Muscle of leg (tissue), 11 donors: ENCODE results near the gene NKD1. TPM values are rescaled to one million over a fixed set of nuclear protein-coding genes. Genes with fewer than 3 reads are reported as not detected.
A peak's percentile ranks its signal among the peaks of the same experiment; 100 is the strongest.

Experiments used
- DNase-seq: peaks from one replicate; pipeline ENCODE4 v3.0.0; 2013
- H3K27ac ChIP-seq: one replicate; pipeline ENCODE4 v1.5.1; 2013; ENCODE audit warnings: mild to moderate bottlenecking, low read length, control low read depth
- H3K27me3 ChIP-seq: one replicate; pipeline ENCODE4 v1.6.1; 2013; ENCODE audit warnings: low read length; ENCODE audit not compliant: control insufficient read depth, insufficient read depth
- H3K36me3 ChIP-seq: one replicate; pipeline ENCODE4 v1.6.1; 2013; ENCODE audit warnings: low read length; ENCODE audit not compliant: control insufficient read depth, insufficient read depth
- H3K4me1 ChIP-seq: one replicate; pipeline ENCODE4 v1.6.1; 2013; ENCODE audit warnings: low read length; ENCODE audit not compliant: control insufficient read depth, insufficient read depth
- H3K4me3 ChIP-seq: one replicate; pipeline ENCODE4 v1.5.1; 2013; ENCODE audit warnings: low read length, control low read depth
- H3K9me3 ChIP-seq: replicated peaks from 2 replicates; pipeline ENCODE4 v1.6.1; 2013; ENCODE audit warnings: low read depth, low read length; ENCODE audit not compliant: control insufficient read depth
- WGBS: methylation state at CpG from one replicate; pipeline ENCODE4 v1.1.5; 2013; ENCODE audit warnings: missing lambda C conversion rate; ENCODE audit not compliant: insufficient coverage; 5-methylcytosine and 5-hydroxymethylcytosine counted together
- polyA plus RNA-seq, 8 donors: library from polyadenylated mRNA; unstranded; fragments of 120-200 nt; gene quantifications; one replicate each; pipeline versions ENCODE4 v1.2.1 to v1.2.3, GENCODE V29; 2013; ENCODE audit warnings: inconsistent platforms in 1 of 8, low replicate concordance in 1 of 8; ENCODE audit not compliant: insufficient read length in 8 of 8, insufficient read depth in 1 of 8
- total RNA-seq: library from RNA; stranded (reverse); fragments of 120-200 nt; gene quantifications from one replicate; pipeline ENCODE4 v1.2.4, GENCODE V29; 2013

The NKD1 gene
- total and polyA plus RNA-seq, 9 donors, result 2.8 to 7.7 (median 4.5) TPM

- Histone ChIP-seq H3K27me3 (peaks cover 10% of the 10 kb centered on the region), H3K4me1 (peaks cover 59% of the 10 kb centered on the region), H3K27ac (peak overlapping the region; percentile 61), H3K4me3 (no peak overlapping the region), H3K9me3 (no peaks in the 10 kb centered on the region), H3K36me3 (no peaks in the 10 kb centered on the region)
- 4% methylated on average over 9 of the region's 18 CpGs for WGBS
- peak; percentile 75 for DNase-seq
These were observed 55.2 kb downstream of the NKD1 start for GRCh38 chr16:50603206-50604064.

GRCh38 chr16:50604065-50604418 is 55.8 kb downstream of the NKD1 start:
- Histone ChIP-seq H3K4me3 (no peak overlapping the region), H3K4me1 (peaks cover 53% of the 10 kb centered on the region), H3K27me3 (peaks cover 10% of the 10 kb centered on the region), H3K9me3 (no peaks in the 10 kb centered on the region), H3K27ac (no peak overlapping the region), H3K36me3 (no peaks in the 10 kb centered on the region)
- WGBS, result 86% methylated on average over 2 of the region's 2 CpGs
- no peak for DNase-seq

- no peak for DNase-seq
- Histone ChIP-seq H3K4me3 (no peak overlapping the region), H3K36me3 (no peaks in the 10 kb centered on the region), H3K27me3 (peaks cover 10% of the 10 kb centered on the region), H3K9me3 (no peaks in the 10 kb centered on the region), H3K27ac (no peak overlapping the region), H3K4me1 (peaks cover 53% of the 10 kb centered on the region)
- 90% methylated on average over 4 of the region's 4 CpGs for WGBS
These were observed 56.4 kb downstream of the NKD1 start for GRCh38 chr16:50604610-50605009.

- peaks cover 57% of the 10 kb centered on the region for H3K4me1 ChIP-seq
- H3K27ac ChIP-seq, result no peak overlapping the region
- no peaks in the 10 kb centered on the region for H3K9me3 ChIP-seq
- no peak overlapping the region for H3K4me3 ChIP-seq
- 90% methylated on average over 12 of the region's 19 CpGs for WGBS
- peaks cover 10% of the 10 kb centered on the region for H3K27me3 ChIP-seq
- DNase-seq, result no peak
- no peaks in the 10 kb centered on the region for H3K36me3 ChIP-seq
These were observed 57.7 kb downstream of the NKD1 start for GRCh38 chr16:50605733-50606430.

- Histone ChIP-seq H3K36me3 (no peaks in the 10 kb centered on the region), H3K9me3 (no peaks in the 10 kb centered on the region), H3K4me3 (no peak overlapping the region), H3K4me1 (peaks cover 56% of the 10 kb centered on the region), H3K27me3 (peaks cover 10% of the 10 kb centered on the region), H3K27ac (no peak overlapping the region)
- no peak for DNase-seq
- WGBS, result 88% methylated on average over 13 of the region's 17 CpGs
These were observed 58.3 kb downstream of the NKD1 start for GRCh38 chr16:50606431-50607050.

- peaks cover 51% of the 10 kb centered on the region for H3K4me1 ChIP-seq
These were observed 58.8 kb downstream of the NKD1 start for GRCh38 chr16:50607051-50607431.

GRCh38 chr16:50607447-50607846 is 59.3 kb downstream of the NKD1 start:
- 92% methylated on average over 2 of the region's 4 CpGs for WGBS
- Histone ChIP-seq H3K4me1 (peaks cover 49% of the 10 kb centered on the region), H3K27ac (no peak overlapping the region)

More at GRCh38 chr16:50607051-50607431, 58.8 kb downstream of the NKD1 start:
- no peaks in the 10 kb centered on the region for H3K36me3 ChIP-seq
- DNase-seq, result no peak
- 77% methylated on average over 2 of the region's 3 CpGs for WGBS
- H3K9me3 ChIP-seq, result no peaks in the 10 kb centered on the region
- H3K4me3 ChIP-seq, result no peak overlapping the region
- no peak overlapping the region for H3K27ac ChIP-seq
- H3K27me3 ChIP-seq, result peaks cover 10% of the 10 kb centered on the region

GRCh38 chr16:50607970-50608557 is 59.9 kb downstream of the NKD1 start:
- 93% methylated on average over 13 of the region's 14 CpGs for WGBS
- DNase-seq, result no peak
- Histone ChIP-seq H3K27me3 (peaks cover 13% of the 10 kb centered on the region), H3K4me3 (no peak overlapping the region), H3K4me1 (peaks cover 49% of the 10 kb centered on the region), H3K9me3 (no peaks in the 10 kb centered on the region), H3K36me3 (no peaks in the 10 kb centered on the region), H3K27ac (no peak overlapping the region)

More at GRCh38 chr16:50607447-50607846, 59.3 kb downstream of the NKD1 start:
- Histone ChIP-seq H3K4me3 (no peak overlapping the region), H3K27me3 (peaks cover 10% of the 10 kb centered on the region), H3K36me3 (no peaks in the 10 kb centered on the region), H3K9me3 (no peaks in the 10 kb centered on the region)
- no peak for DNase-seq

- H3K27ac ChIP-seq, result peak overlapping the region; percentile 71
- no peak for DNase-seq
- WGBS, result 80% methylated on average over 7 of the region's 7 CpGs
These were observed 60.9 kb downstream of the NKD1 start for GRCh38 chr16:50609049-50609448.

GRCh38 chr16:50609471-50609870 is 61.3 kb downstream of the NKD1 start:
- H3K4me1 ChIP-seq, result peaks cover 49% of the 10 kb centered on the region

More at GRCh38 chr16:50609049-50609448, 60.9 kb downstream of the NKD1 start:
- Histone ChIP-seq H3K36me3 (no peaks in the 10 kb centered on the region), H3K27me3 (peaks cover 16% of the 10 kb centered on the region), H3K4me1 (peaks cover 49% of the 10 kb centered on the region), H3K9me3 (no peaks in the 10 kb centered on the region), H3K4me3 (no peak overlapping the region)

More at GRCh38 chr16:50609471-50609870, 61.3 kb downstream of the NKD1 start:
- H3K4me3 ChIP-seq, result no peak overlapping the region
- H3K9me3 ChIP-seq, result no peaks in the 10 kb centered on the region
- 30% methylated on average over 1 of the region's 5 CpGs for WGBS
- H3K36me3 ChIP-seq, result no peaks in the 10 kb centered on the region
- peaks cover 16% of the 10 kb centered on the region for H3K27me3 ChIP-seq
- DNase-seq, result peak; percentile 87
- H3K27ac ChIP-seq, result peak overlapping the region; percentile 71
